ENCODE data around the gene TERT.
"Not testable (repeated sequence)": the region's sequence is repeated elsewhere in the genome, so short reads cannot be mapped to it uniquely, and the experiment has no call there.

GRCh38 chr5:1289559-1289958 is 5.3 kb downstream of the TERT start:
- TF ChIP-seq POLR2A, CTCF, POLR2AphosphoS5, EP300 (IDR thresholded peaks at IDR 0.05): not testable (repeated sequence)

Data from gastroesophageal sphincter (tissue), 3 donors.